BLaER1 (cell line): ENCODE results near the gene MYLK3.
"Not testable (repeated sequence)": the region's sequence is repeated elsewhere in the genome, so short reads cannot be mapped to it uniquely, and the experiment has no call there.

ENCODE experiments used
- H3K27ac ChIP-seq: shearing (Covaris generic); formaldehyde crosslinking; 2 replicates; pipeline ENCODE4 v1.8.1; 2022
- H3K27me3 ChIP-seq: shearing (Covaris generic); formaldehyde crosslinking; 2 replicates; pipeline ENCODE4 v1.8.1; 2022
- H3K36me3 ChIP-seq: shearing (Covaris generic); formaldehyde crosslinking; 2 replicates; pipeline ENCODE4 v1.8.1; 2022
- H3K4me1 ChIP-seq: shearing (Covaris generic); formaldehyde crosslinking; 2 replicates; pipeline ENCODE4 v1.8.1; 2022
- H3K4me2 ChIP-seq: shearing (Covaris generic); formaldehyde crosslinking; 2 replicates; pipeline ENCODE4 v1.8.1; 2022
- H3K4me3 ChIP-seq: shearing (Covaris generic); formaldehyde crosslinking; 2 replicates; pipeline ENCODE4 v1.8.1; 2022
- H3K9ac ChIP-seq: shearing (Covaris generic); formaldehyde crosslinking; 2 replicates; pipeline ENCODE4 v1.8.1; 2022
- H3K9me3 ChIP-seq: shearing (Covaris generic); formaldehyde crosslinking; 2 replicates; pipeline ENCODE4 v1.8.1; 2022
- H4K20me1 ChIP-seq: shearing (Covaris generic); formaldehyde crosslinking; 2 replicates; pipeline ENCODE4 v1.8.1; 2022
- Cebpa-rat ChIP-seq: shearing (Covaris generic); IDR thresholded peaks from 2 replicates; pipeline ENCODE4 v1.8.1; 2022

The MYLK3 gene

DNA sequence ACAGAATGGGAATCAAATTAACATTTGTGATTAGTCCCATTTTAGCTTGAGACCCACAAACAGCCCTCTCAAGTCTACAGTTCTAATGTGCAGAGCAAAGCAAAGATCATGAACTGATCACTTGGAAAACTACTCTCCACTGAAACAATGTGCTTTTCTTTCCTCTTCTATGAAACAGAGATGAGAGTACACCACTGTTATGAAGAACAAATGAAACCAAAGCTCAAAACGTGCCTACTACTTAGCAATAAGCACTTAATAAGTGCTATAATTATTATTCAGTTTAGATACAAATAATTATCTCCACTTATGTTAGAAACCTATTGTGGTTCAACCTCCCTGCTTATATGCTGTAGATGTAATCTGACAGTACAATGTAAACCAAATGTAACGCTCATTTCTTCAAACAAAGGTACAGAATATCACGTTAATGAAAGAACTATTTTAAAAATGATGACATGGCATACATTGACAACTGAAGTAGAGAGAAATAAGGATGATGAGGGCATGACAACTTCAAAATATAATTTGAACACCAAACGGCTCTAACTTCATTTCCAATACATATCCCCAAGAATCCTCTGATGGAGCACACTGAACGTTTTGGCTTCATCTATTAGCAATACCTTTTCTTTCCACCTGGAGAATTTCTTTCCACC, 61.2 kb downstream of the MYLK3 start:
- Histone ChIP-seq H3K27me3 (no peaks in the 10 kb centered on the region), H3K9ac (peak overlapping the region; percentile 88; the same call in 1 of the 2 replicates), H3K4me3 (peak overlapping the region; percentile 86), H3K9me3 (no peaks in the 10 kb centered on the region), H3K27ac (no peak overlapping the region), H3K36me3 (peaks cover 25% of the 10 kb centered on the region), H3K4me2 (peak overlapping the region; percentile 92), H4K20me1 (peaks cover 91% of the 10 kb centered on the region), H3K4me1 (peaks cover 34% of the 10 kb centered on the region)
- no peak for TF ChIP-seq Cebpa-rat

GRCh38 chr16:46681867-46682266, 66.3 kb downstream of the MYLK3 start:
- H3K4me3 ChIP-seq, H3K27ac ChIP-seq, H3K4me2 ChIP-seq, H3K4me1 ChIP-seq, H3K9ac ChIP-seq, H3K27me3 ChIP-seq, H3K9me3 ChIP-seq: not testable (repeated sequence)
- H4K20me1 ChIP-seq = peaks cover 64% of the 10 kb centered on the region
- peaks cover 57% of the 10 kb centered on the region for H3K36me3 ChIP-seq

- H3K27ac ChIP-seq, H3K9me3 ChIP-seq, H3K4me1 ChIP-seq, H3K27me3 ChIP-seq, H3K4me2 ChIP-seq, H3K9ac ChIP-seq, H3K4me3 ChIP-seq: not testable (repeated sequence)
- H4K20me1 ChIP-seq = peaks cover 25% of the 10 kb centered on the region; the same call in 1 of the 2 replicates
- H3K36me3 ChIP-seq = peaks cover 82% of the 10 kb centered on the region
Measured at GRCh38 chr16:46677943-46678342, 70.2 kb downstream of the MYLK3 start.

DNA sequence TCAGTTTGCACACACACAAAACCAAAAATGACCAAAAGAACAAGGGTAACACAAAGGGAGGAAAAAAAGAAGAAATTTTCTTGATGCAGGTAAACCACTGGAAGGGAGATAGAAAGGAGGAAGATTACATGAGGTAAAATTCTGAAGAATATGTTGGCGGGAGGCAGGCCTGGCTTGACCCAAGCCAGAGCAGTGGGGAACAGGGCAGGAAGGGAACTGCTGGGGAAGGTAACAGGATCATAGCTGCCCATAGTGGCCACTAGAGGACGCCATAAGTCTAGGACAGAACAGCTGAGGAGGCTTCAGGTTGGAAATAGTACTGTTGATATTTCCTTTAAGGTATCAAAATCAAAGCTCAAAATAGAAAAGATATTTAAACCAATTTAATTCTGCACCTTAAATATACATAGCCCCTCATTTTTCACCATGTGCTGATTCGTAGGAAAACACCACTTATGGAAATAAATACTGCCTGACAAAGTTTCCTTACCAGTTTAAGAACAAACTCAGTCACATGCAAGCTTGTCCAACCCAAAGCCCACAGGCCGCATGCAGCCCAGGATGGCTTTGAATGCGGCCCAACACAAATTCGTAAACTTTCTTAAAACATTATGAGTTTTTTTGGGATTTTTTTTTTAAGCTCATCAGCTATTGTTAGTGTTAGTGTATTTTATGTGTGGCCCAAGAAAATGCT, 74.7 kb downstream of the MYLK3 start:
- no peak for TF ChIP-seq Cebpa-rat
- no peaks in the 10 kb centered on the region for H3K27me3 ChIP-seq
- H3K4me2 ChIP-seq = no peak overlapping the region
- peaks cover 96% of the 10 kb centered on the region for H3K36me3 ChIP-seq
- no peaks in the 10 kb centered on the region for H3K9me3 ChIP-seq
- no peaks in the 10 kb centered on the region for H3K4me1 ChIP-seq
- no peak overlapping the region for H3K9ac ChIP-seq
- H3K4me3 ChIP-seq = no peak overlapping the region
- no peaks in the 10 kb centered on the region for H4K20me1 ChIP-seq
- no peak overlapping the region for H3K27ac ChIP-seq

GRCh38 chr16:46662123-46662522, 86.0 kb downstream of the MYLK3 start:
- Histone ChIP-seq H3K4me3 (no peak overlapping the region), H3K4me1 (peaks cover 8% of the 10 kb centered on the region), H3K27me3 (no peaks in the 10 kb centered on the region), H3K9ac (no peak overlapping the region), H3K27ac (no peak overlapping the region), H3K9me3 (no peaks in the 10 kb centered on the region), H3K36me3 (peaks cover 99% of the 10 kb centered on the region), H4K20me1 (no peaks in the 10 kb centered on the region), H3K4me2 (no peak overlapping the region)
- TF ChIP-seq Cebpa-rat = no peak

GRCh38 chr16:46658925-46659324, 89.2 kb downstream of the MYLK3 start:
- H4K20me1 ChIP-seq = no peaks in the 10 kb centered on the region
- no peak for TF ChIP-seq Cebpa-rat
- no peaks in the 10 kb centered on the region for H3K27me3 ChIP-seq
- H3K4me1 ChIP-seq = peaks cover 8% of the 10 kb centered on the region
- no peak overlapping the region for H3K4me3 ChIP-seq
- H3K27ac ChIP-seq = no peak overlapping the region
- H3K9me3 ChIP-seq = peaks cover 10% of the 10 kb centered on the region
- no peak overlapping the region for H3K9ac ChIP-seq
- peak overlapping the region; percentile 40 for H3K4me2 ChIP-seq
- H3K36me3 ChIP-seq = peaks cover 99% of the 10 kb centered on the region
